Lower leg skin (tissue), 3 donors: ENCODE results near the gene ING3.

Experiments
- POLR2A ChIP-seq, 2 donors: fragments of 450-650 bp; IDR thresholded peaks; one replicate each; pipeline ENCODE4 v1.6.1; 2016 to 2017; ENCODE audit warnings: antibody characterized with exemption in 2 of 2, mild to moderate bottlenecking in 1 of 2, moderate library complexity in 1 of 2
- TF ChIP-seq, protein P1 (sequence below), 3 donors: fragments of 450-650 bp; IDR thresholded peaks; one replicate each; pipeline ENCODE4 v1.5.1; 2016; ENCODE audit warnings: antibody characterized with exemption in 3 of 3, mild to moderate bottlenecking in 3 of 3, moderate library complexity in 2 of 3

DNA sequence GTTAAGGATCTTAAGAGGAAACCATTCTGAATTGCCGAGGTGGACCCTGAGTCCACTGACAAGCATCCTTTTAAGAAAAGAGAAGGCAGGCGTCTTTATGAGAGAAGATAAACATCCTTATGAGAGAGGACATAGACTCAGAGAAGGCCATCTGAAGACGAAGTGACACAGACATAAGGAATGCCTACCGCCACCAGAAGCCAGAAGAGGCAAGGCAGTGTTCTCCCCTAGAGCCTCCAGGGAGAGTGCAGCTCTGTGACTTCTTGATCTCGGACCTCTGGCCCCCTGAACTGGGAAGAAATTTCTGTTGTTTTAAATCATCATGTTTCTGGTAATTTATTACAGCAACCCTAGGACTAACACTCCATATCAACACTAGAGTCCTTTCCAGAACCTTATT lies 25.2 kb upstream of the ING3 start:
- no peak for TF ChIP-seq POLR2A (IDR thresholded peaks at IDR 0.05)
- TF ChIP-seq, protein P1, sequence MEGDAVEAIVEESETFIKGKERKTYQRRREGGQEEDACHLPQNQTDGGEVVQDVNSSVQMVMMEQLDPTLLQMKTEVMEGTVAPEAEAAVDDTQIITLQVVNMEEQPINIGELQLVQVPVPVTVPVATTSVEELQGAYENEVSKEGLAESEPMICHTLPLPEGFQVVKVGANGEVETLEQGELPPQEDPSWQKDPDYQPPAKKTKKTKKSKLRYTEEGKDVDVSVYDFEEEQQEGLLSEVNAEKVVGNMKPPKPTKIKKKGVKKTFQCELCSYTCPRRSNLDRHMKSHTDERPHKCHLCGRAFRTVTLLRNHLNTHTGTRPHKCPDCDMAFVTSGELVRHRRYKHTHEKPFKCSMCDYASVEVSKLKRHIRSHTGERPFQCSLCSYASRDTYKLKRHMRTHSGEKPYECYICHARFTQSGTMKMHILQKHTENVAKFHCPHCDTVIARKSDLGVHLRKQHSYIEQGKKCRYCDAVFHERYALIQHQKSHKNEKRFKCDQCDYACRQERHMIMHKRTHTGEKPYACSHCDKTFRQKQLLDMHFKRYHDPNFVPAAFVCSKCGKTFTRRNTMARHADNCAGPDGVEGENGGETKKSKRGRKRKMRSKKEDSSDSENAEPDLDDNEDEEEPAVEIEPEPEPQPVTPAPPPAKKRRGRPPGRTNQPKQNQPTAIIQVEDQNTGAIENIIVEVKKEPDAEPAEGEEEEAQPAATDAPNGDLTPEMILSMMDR (IDR thresholded peaks at IDR 0.05): no peak
